GM20000 (cell line): ENCODE measurements around the gene WFS1.
A peak's percentile ranks its signal among the peaks of the same experiment; 100 is the strongest.

ENCODE experiments used
- DNase-seq: peaks from one replicate; pipeline ENCODE4 v3.0.0; 2012; ENCODE audit warnings: low spot score
- CTCF ChIP-seq: IDR thresholded peaks from 2 replicates; pipeline ENCODE4 v1.5.1; 2012; ENCODE audit warnings: mild to moderate bottlenecking, control low read depth; ENCODE audit errors: extremely low read depth, missing control alignments

WFS1 gene

GRCh38 chr4:6262847-6263487 is 6.7 kb upstream of the WFS1 start:
- no peak for TF ChIP-seq CTCF
- no peak for DNase-seq

GRCh38 chr4:6263526-6264224 is 6.0 kb upstream of the WFS1 start:
- DNase-seq, result no peak
- TF ChIP-seq CTCF, result no peak

- DNase-seq, result peak; percentile 55
Measured at GRCh38 chr4:6264225-6264540, 5.5 kb upstream of the WFS1 start.

GRCh38 chr4:6265546-6265945 is 4.1 kb upstream of the WFS1 start:
- no peak for DNase-seq
- no peak for TF ChIP-seq CTCF

More at GRCh38 chr4:6264225-6264540, 5.5 kb upstream of the WFS1 start:
- TF ChIP-seq CTCF, result peak; percentile 64

- DNase-seq, result no peak
- no peak for TF ChIP-seq CTCF
Measured at GRCh38 chr4:6267573-6267972, 2.1 kb upstream of the WFS1 start.

- no peak for DNase-seq
- no peak for TF ChIP-seq CTCF
Measured at GRCh38 chr4:6268650-6269615, 717 bp upstream of the WFS1 start.
